T-helper 2 cell treated with Interferon-gamma antibody and Interleukin-4, amounts not matched to agents 5 μg/mL and 100 μg/mL, for 36 hours (primary cell): ENCODE data around the gene SWSAP1.
"Not testable (repeated sequence)": the region's sequence is repeated elsewhere in the genome, so short reads cannot be mapped to it uniquely, and the experiment has no call there.

Source experiments
- DNase-seq: peaks from one replicate; pipeline ENCODE4 v3.0.0; 2021; ENCODE audit warnings: low spot score
- H3K27ac Mint-ChIP-seq: one replicate; pipeline ENCODE4 v1.8.0; 2021; ENCODE audit warnings: mild to moderate bottlenecking, mixed read lengths
- H3K27me3 Mint-ChIP-seq: one replicate; pipeline ENCODE4 v1.8.0; 2021; ENCODE audit warnings: low read depth, mixed read lengths
- H3K36me3 Mint-ChIP-seq: one replicate; pipeline ENCODE4 v1.8.0; 2021; ENCODE audit warnings: low read depth, mixed read lengths
- H3K4me1 Mint-ChIP-seq: one replicate; pipeline ENCODE4 v1.8.0; 2021; ENCODE audit warnings: low read depth, mixed read lengths
- H3K4me3 Mint-ChIP-seq: one replicate; pipeline ENCODE4 v1.8.0; 2022; ENCODE audit warnings: mild to moderate bottlenecking, moderate library complexity, mixed read lengths
- H3K9me3 Mint-ChIP-seq: one replicate; pipeline ENCODE4 v1.8.0; 2021; ENCODE audit warnings: mixed read lengths

SWSAP1 gene

GRCh38 chr19:11378319-11379189 lies 4.1 kb downstream of the SWSAP1 start:
- Mint-ChIP-seq H3K4me3 (no peak overlapping the region), H3K27me3 (peaks cover 12% of the 10 kb centered on the region), H3K4me1 (peaks cover 38% of the 10 kb centered on the region), H3K27ac (peak overlapping the region; percentile 69), H3K9me3 (no peaks in the 10 kb centered on the region), H3K36me3 (peaks cover 16% of the 10 kb centered on the region)
- no peak for DNase-seq

GRCh38 chr19:11379269-11379845 lies 4.9 kb downstream of the SWSAP1 start:
- H3K4me3 Mint-ChIP-seq, result peak overlapping the region; percentile 25
- peaks cover 16% of the 10 kb centered on the region for H3K36me3 Mint-ChIP-seq
- H3K27ac Mint-ChIP-seq, result peak overlapping the region; percentile 100
- DNase-seq, H3K9me3 Mint-ChIP-seq: not testable (repeated sequence)
- H3K4me1 Mint-ChIP-seq, result peaks cover 38% of the 10 kb centered on the region
- peaks cover 15% of the 10 kb centered on the region for H3K27me3 Mint-ChIP-seq

- Mint-ChIP-seq H3K4me3 (peak overlapping the region; percentile 88), H3K4me1 (peaks cover 40% of the 10 kb centered on the region), H3K27ac (peak overlapping the region; percentile 100), H3K9me3 (no peaks in the 10 kb centered on the region), H3K27me3 (peaks cover 20% of the 10 kb centered on the region), H3K36me3 (peaks cover 16% of the 10 kb centered on the region)
- DNase-seq, result no peak
Observed at GRCh38 chr19:11379857-11380350, 5.4 kb downstream of the SWSAP1 start.

GRCh38 chr19:11380653-11381537 lies 6.4 kb downstream of the SWSAP1 start:
- Mint-ChIP-seq H3K4me3 (peak overlapping the region; percentile 88), H3K27ac (peak overlapping the region; percentile 100), H3K9me3 (no peaks in the 10 kb centered on the region), H3K36me3 (peaks cover 16% of the 10 kb centered on the region), H3K27me3 (peaks cover 24% of the 10 kb centered on the region), H3K4me1 (peaks cover 35% of the 10 kb centered on the region)
- peak; percentile 96 for DNase-seq

GRCh38 chr19:11382898-11383705 lies 8.6 kb downstream of the SWSAP1 start:
- DNase-seq, result peak; percentile 33
- Mint-ChIP-seq H3K4me1 (peaks cover 24% of the 10 kb centered on the region), H3K27ac (peak overlapping the region; percentile 82), H3K4me3 (peak overlapping the region; percentile 88), H3K9me3 (no peaks in the 10 kb centered on the region), H3K36me3 (peaks cover 7% of the 10 kb centered on the region), H3K27me3 (peaks cover 27% of the 10 kb centered on the region)

GRCh38 chr19:11383706-11384048 lies 9.2 kb downstream of the SWSAP1 start:
- no peak for DNase-seq
- Mint-ChIP-seq H3K9me3 (no peaks in the 10 kb centered on the region), H3K27me3 (peaks cover 27% of the 10 kb centered on the region), H3K27ac (no peak overlapping the region), H3K4me3 (no peak overlapping the region), H3K36me3 (peaks cover 3% of the 10 kb centered on the region), H3K4me1 (peaks cover 23% of the 10 kb centered on the region)

- Mint-ChIP-seq H3K4me3 (no peak overlapping the region), H3K9me3 (no peaks in the 10 kb centered on the region), H3K4me1 (peaks cover 20% of the 10 kb centered on the region), H3K36me3 (peaks cover 2% of the 10 kb centered on the region), H3K27ac (no peak overlapping the region), H3K27me3 (peaks cover 27% of the 10 kb centered on the region)
- no peak for DNase-seq
Observed at GRCh38 chr19:11384778-11385129, 10.3 kb downstream of the SWSAP1 start.

GRCh38 chr19:11387162-11388034 lies 12.9 kb downstream of the SWSAP1 start:
- Mint-ChIP-seq H3K9me3 (peaks cover 4% of the 10 kb centered on the region), H3K27me3 (peaks cover 24% of the 10 kb centered on the region), H3K36me3 (no peaks in the 10 kb centered on the region), H3K4me1 (peaks cover 6% of the 10 kb centered on the region), H3K4me3 (no peak overlapping the region), H3K27ac (no peak overlapping the region)
- DNase-seq, result no peak

GRCh38 chr19:11390359-11390758 lies 15.9 kb downstream of the SWSAP1 start:
- Mint-ChIP-seq H3K4me3 (no peak overlapping the region), H3K9me3 (peaks cover 4% of the 10 kb centered on the region), H3K36me3 (no peaks in the 10 kb centered on the region), H3K27ac (no peak overlapping the region), H3K27me3 (peaks cover 9% of the 10 kb centered on the region), H3K4me1 (peaks cover 14% of the 10 kb centered on the region)
- DNase-seq, result no peak

- H3K9me3 Mint-ChIP-seq, result peaks cover 4% of the 10 kb centered on the region
- DNase-seq, result no peak
- no peak overlapping the region for H3K27ac Mint-ChIP-seq
- H3K27me3 Mint-ChIP-seq, result peaks cover 10% of the 10 kb centered on the region
- H3K4me3 Mint-ChIP-seq, result no peak overlapping the region
- peaks cover 14% of the 10 kb centered on the region for H3K4me1 Mint-ChIP-seq
- H3K36me3 Mint-ChIP-seq, result no peaks in the 10 kb centered on the region
Observed at GRCh38 chr19:11390933-11391680, 16.6 kb downstream of the SWSAP1 start.

GRCh38 chr19:11397089-11397610 lies 22.7 kb downstream of the SWSAP1 start:
- H3K9me3 Mint-ChIP-seq, result no peaks in the 10 kb centered on the region
- peaks cover 7% of the 10 kb centered on the region for H3K27me3 Mint-ChIP-seq
- DNase-seq, result no peak
- H3K27ac Mint-ChIP-seq, result no peak overlapping the region
- no peak overlapping the region for H3K4me3 Mint-ChIP-seq
- no peaks in the 10 kb centered on the region for H3K36me3 Mint-ChIP-seq
- H3K4me1 Mint-ChIP-seq, result peaks cover 14% of the 10 kb centered on the region

GRCh38 chr19:11399667-11400066 lies 25.2 kb downstream of the SWSAP1 start:
- no peaks in the 10 kb centered on the region for H3K36me3 Mint-ChIP-seq

More at GRCh38 chr19:11399667-11400066, 25.2 kb downstream of the SWSAP1 start:
- peaks cover 3% of the 10 kb centered on the region for H3K4me1 Mint-ChIP-seq
- no peak for DNase-seq
- H3K27me3 Mint-ChIP-seq, result peaks cover 7% of the 10 kb centered on the region
- no peak overlapping the region for H3K4me3 Mint-ChIP-seq
- H3K9me3 Mint-ChIP-seq, result no peaks in the 10 kb centered on the region
- H3K27ac Mint-ChIP-seq, result no peak overlapping the region
